Osteoblast (primary cell): ENCODE data around the gene MRPL52. TPM values are rescaled to one million over a fixed set of nuclear protein-coding genes. Genes with fewer than 3 reads are reported as not detected.

Experiments used
- DNase-seq: peaks from one replicate; pipeline ENCODE4 v3.0.0; 2011; ENCODE audit warnings: low spot score, mixed read lengths; ENCODE audit not compliant: insufficient read length; ENCODE audit errors: missing footprints
- H2AFZ ChIP-seq: 2 replicates; pipeline ENCODE4 v1.6.0; 2011; ENCODE audit warnings: mild to moderate bottlenecking, low read length
- H3K27ac ChIP-seq: 2 replicates; pipeline ENCODE4 v1.5.1; 2011; ENCODE audit warnings: mild to moderate bottlenecking, low read depth, low read length, moderate library complexity
- H3K27me3 ChIP-seq: 2 replicates; pipeline ENCODE4 v1.6.0; 2012; ENCODE audit warnings: mild to moderate bottlenecking, control low read depth, inconsistent platforms, low read length, moderate library complexity; ENCODE audit not compliant: insufficient read depth
- H3K36me3 ChIP-seq: 2 replicates; pipeline ENCODE4 v1.5.1; 2011; ENCODE audit warnings: mild to moderate bottlenecking, low read length, control low read depth, moderate library complexity; ENCODE audit not compliant: insufficient read depth
- H3K4me1 ChIP-seq: 2 replicates; pipeline ENCODE4 v1.5.1; 2011; ENCODE audit warnings: mild to moderate bottlenecking, low read length, control low read depth, moderate library complexity; ENCODE audit not compliant: insufficient read depth
- H3K4me2 ChIP-seq: 2 replicates; pipeline ENCODE4 v1.6.0; 2011; ENCODE audit warnings: mild to moderate bottlenecking, low read length; ENCODE audit not compliant: insufficient read depth
- H3K4me3 ChIP-seq: fragments of 200-600 bp; sonication (generic); 3 replicates; pipeline ENCODE4 v1.5.1; 2012; ENCODE audit warnings: mild to moderate bottlenecking, low read length, inconsistent platforms; ENCODE audit not compliant: insufficient read depth
- H3K79me2 ChIP-seq: 2 replicates; pipeline ENCODE4 v1.6.0; 2012; ENCODE audit warnings: mild to moderate bottlenecking, low read length, control low read depth, inconsistent platforms; ENCODE audit not compliant: insufficient read depth
- H3K9me3 ChIP-seq: 2 replicates; pipeline ENCODE4 v1.5.1; 2011; ENCODE audit warnings: low read depth, low read length, control low read depth
- H4K20me1 ChIP-seq: 2 replicates; pipeline ENCODE4 v1.6.0; 2012; ENCODE audit warnings: mild to moderate bottlenecking, low read length, control low read depth; ENCODE audit not compliant: insufficient read depth
- CTCF ChIP-seq: IDR thresholded peaks from 2 replicates; pipeline ENCODE4 v1.5.1; 2011; ENCODE audit warnings: mild to moderate bottlenecking, low read depth, low read length, moderate library complexity; ENCODE audit errors: extremely low read depth
- total RNA-seq: library from RNA; depleted of rRNA; stranded (reverse); fragments of >200 nt; gene quantifications from 2 replicates; pipeline ENCODE4 v1.2.3, GENCODE V29; 2012

MRPL52 gene
- total RNA-seq, 1 donor = 31.5 TPM

- no peaks in the 10 kb centered on the region for H3K9me3 ChIP-seq
- H2AFZ ChIP-seq = no peak overlapping the region
- no peak for TF ChIP-seq CTCF
- H4K20me1 ChIP-seq = peaks cover 21% of the 10 kb centered on the region
- peak overlapping the region; percentile 97 for H3K27ac ChIP-seq
- H3K4me1 ChIP-seq = peaks cover 39% of the 10 kb centered on the region
- H3K36me3 ChIP-seq = peaks cover 61% of the 10 kb centered on the region
- H3K4me3 ChIP-seq = no peak overlapping the region
- no peaks in the 10 kb centered on the region for H3K27me3 ChIP-seq
- DNase-seq = peak; percentile 35
- no peak overlapping the region for H3K4me2 ChIP-seq
- H3K79me2 ChIP-seq = peaks cover 99% of the 10 kb centered on the region
Measured at GRCh38 chr14:22841769-22842168, 12.1 kb downstream of the MRPL52 start.

GRCh38 chr14:22842211-22843122 lies 12.8 kb downstream of the MRPL52 start:
- Histone ChIP-seq H3K79me2 (peaks cover 94% of the 10 kb centered on the region), H4K20me1 (peaks cover 21% of the 10 kb centered on the region), H3K4me1 (peaks cover 43% of the 10 kb centered on the region), H3K36me3 (peaks cover 63% of the 10 kb centered on the region), H3K27me3 (no peaks in the 10 kb centered on the region), H3K4me2 (no peak overlapping the region), H2AFZ (no peak overlapping the region), H3K27ac (peak overlapping the region; percentile 97), H3K9me3 (no peaks in the 10 kb centered on the region), H3K4me3 (no peak overlapping the region)
- peak; percentile 62 for DNase-seq
- TF ChIP-seq CTCF = no peak

GRCh38 chr14:22843123-22843925 lies 13.6 kb downstream of the MRPL52 start:
- H3K4me3 ChIP-seq = no peak overlapping the region
- H2AFZ ChIP-seq = no peak overlapping the region
- H3K27ac ChIP-seq = peak overlapping the region; percentile 97
- H3K79me2 ChIP-seq = peaks cover 86% of the 10 kb centered on the region
- TF ChIP-seq CTCF = no peak
- peaks cover 63% of the 10 kb centered on the region for H3K36me3 ChIP-seq
- H3K27me3 ChIP-seq = no peaks in the 10 kb centered on the region
- peak; percentile 73 for DNase-seq
- no peak overlapping the region for H3K4me2 ChIP-seq
- peaks cover 21% of the 10 kb centered on the region for H4K20me1 ChIP-seq
- peaks cover 49% of the 10 kb centered on the region for H3K4me1 ChIP-seq
- no peaks in the 10 kb centered on the region for H3K9me3 ChIP-seq
